Endothelial cell (in vitro differentiated cells): ENCODE measurements around the gene UNK. TPM values are rescaled to one million over a fixed set of nuclear protein-coding genes. Genes with fewer than 3 reads are reported as not detected.

Source experiments
- DNase-seq: peaks from one replicate; pipeline ENCODE4 v3.0.0; 2021; ENCODE audit warnings: low spot score
- H3K27ac Mint-ChIP-seq: one replicate; pipeline ENCODE4 v1.8.0; 2021; ENCODE audit warnings: mixed read lengths, inconsistent platforms; ENCODE audit not compliant: unreplicated experiment
- H3K27me3 Mint-ChIP-seq: one replicate; pipeline ENCODE4 v1.8.0; 2021; ENCODE audit warnings: mild to moderate bottlenecking, moderate library complexity, mixed read lengths, inconsistent platforms; ENCODE audit not compliant: unreplicated experiment
- H3K36me3 Mint-ChIP-seq: one replicate; pipeline ENCODE4 v1.8.0; 2021; ENCODE audit warnings: mild to moderate bottlenecking, low read depth, mixed read lengths, inconsistent platforms; ENCODE audit not compliant: unreplicated experiment
- H3K4me1 Mint-ChIP-seq: one replicate; pipeline ENCODE4 v1.8.0; 2021; ENCODE audit warnings: mild to moderate bottlenecking, mixed read lengths, inconsistent platforms; ENCODE audit not compliant: unreplicated experiment
- H3K4me3 Mint-ChIP-seq: one replicate; pipeline ENCODE4 v1.8.0; 2021; ENCODE audit warnings: mild to moderate bottlenecking, mixed read lengths, inconsistent platforms; ENCODE audit not compliant: unreplicated experiment
- H3K9me3 Mint-ChIP-seq: one replicate; pipeline ENCODE4 v1.8.0; 2021; ENCODE audit warnings: mixed read lengths, inconsistent platforms; ENCODE audit not compliant: unreplicated experiment
- microRNA-seq: library from miRNA; unstranded; fragments of <30 nt; microRNA quantifications from one replicate; pipeline ENCODE4, GENCODE V29; 2020; ENCODE audit not compliant: unreplicated experiment
- total RNA-seq: library from RNA; stranded (reverse); fragmentation: NEBNext Ultra II Directional; extraction: Animal tissue kit (Norgen Biotek cat#: 25700); gene quantifications from one replicate; pipeline ENCODE4 v1.2.1, GENCODE V29; 2021; ENCODE audit not compliant: unreplicated experiment
- TF ChIP-seq, protein P1 (sequence below): fragments of 200-600 bp; sonication (generic); IDR thresholded peaks from one replicate; pipeline ENCODE4 v1.5.0; 2021; ENCODE audit warnings: antibody characterized with exemption; ENCODE audit not compliant: unreplicated experiment

The UNK gene
- total RNA-seq, 1 donor from 2014 or later = 28.8 TPM

GRCh38 chr17:75874323-75875181 lies 89.9 kb downstream of the UNK start:
- Mint-ChIP-seq H3K4me1 (peaks cover 18% of the 10 kb centered on the region), H3K9me3 (no peaks in the 10 kb centered on the region), H3K27me3 (peaks cover 13% of the 10 kb centered on the region), H3K36me3 (no peaks in the 10 kb centered on the region), H3K27ac (no peak overlapping the region), H3K4me3 (no peak overlapping the region)
- TF ChIP-seq, protein P1, sequence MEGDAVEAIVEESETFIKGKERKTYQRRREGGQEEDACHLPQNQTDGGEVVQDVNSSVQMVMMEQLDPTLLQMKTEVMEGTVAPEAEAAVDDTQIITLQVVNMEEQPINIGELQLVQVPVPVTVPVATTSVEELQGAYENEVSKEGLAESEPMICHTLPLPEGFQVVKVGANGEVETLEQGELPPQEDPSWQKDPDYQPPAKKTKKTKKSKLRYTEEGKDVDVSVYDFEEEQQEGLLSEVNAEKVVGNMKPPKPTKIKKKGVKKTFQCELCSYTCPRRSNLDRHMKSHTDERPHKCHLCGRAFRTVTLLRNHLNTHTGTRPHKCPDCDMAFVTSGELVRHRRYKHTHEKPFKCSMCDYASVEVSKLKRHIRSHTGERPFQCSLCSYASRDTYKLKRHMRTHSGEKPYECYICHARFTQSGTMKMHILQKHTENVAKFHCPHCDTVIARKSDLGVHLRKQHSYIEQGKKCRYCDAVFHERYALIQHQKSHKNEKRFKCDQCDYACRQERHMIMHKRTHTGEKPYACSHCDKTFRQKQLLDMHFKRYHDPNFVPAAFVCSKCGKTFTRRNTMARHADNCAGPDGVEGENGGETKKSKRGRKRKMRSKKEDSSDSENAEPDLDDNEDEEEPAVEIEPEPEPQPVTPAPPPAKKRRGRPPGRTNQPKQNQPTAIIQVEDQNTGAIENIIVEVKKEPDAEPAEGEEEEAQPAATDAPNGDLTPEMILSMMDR = no peak
- DNase-seq = no peak

Small RNAs within 50 kb of the gene (microRNA-seq; reads per million reads assigned to microRNA genes)
- gene MIR4738 = 0.35 reads per million

Other genes starting within 250 kb of the UNK start
- 224 TPM for gene MYO15B, start 197.0 kb upstream of the UNK start, total RNA-seq
- 1.1 TPM for gene SMIM5, start 151.4 kb upstream of the UNK start, total RNA-seq
- gene RECQL5, start 117.7 kb upstream of the UNK start, total RNA-seq = 40.2 TPM
- 125 TPM for gene SAP30BP, start 117.5 kb upstream of the UNK start, total RNA-seq
- 0.54 TPM for gene ITGB4, start 63.3 kb upstream of the UNK start, total RNA-seq
- 18.0 TPM for gene GALK1, start 19.6 kb upstream of the UNK start, total RNA-seq
- 11.5 TPM for gene UNC13D, start 59.6 kb downstream of the UNK start, total RNA-seq
- gene WBP2, start 70.5 kb downstream of the UNK start, total RNA-seq = 69.6 TPM
- gene TRIM47, start 93.8 kb downstream of the UNK start, total RNA-seq = 4.4 TPM
- gene TRIM65, start 112.1 kb downstream of the UNK start, total RNA-seq = 14.1 TPM
- gene MRPL38, start 120.1 kb downstream of the UNK start, total RNA-seq = 78.2 TPM
- 7.8 TPM for gene FBF1, start 156.2 kb downstream of the UNK start, total RNA-seq
- gene ACOX1, start 194.4 kb downstream of the UNK start, total RNA-seq = 36.1 TPM
- gene TEN1, start 194.4 kb downstream of the UNK start, total RNA-seq = 22.6 TPM
- 8.4 TPM for gene CDK3, start 216.0 kb downstream of the UNK start, total RNA-seq
- not detected for gene EVPL, start 242.5 kb downstream of the UNK start, total RNA-seq